HG02938 (cell line): ENCODE measurements around the gene WNK3.

Source experiments
- ATAC-seq: cut with Tn5 transposase; IDR thresholded peaks from one replicate; pipeline ENCODE4 v1.9.1; 2021; ENCODE audit warnings: mild to moderate bottlenecking, moderate library complexity; ENCODE audit not compliant: unreplicated experiment

The WNK3 gene

DNA sequence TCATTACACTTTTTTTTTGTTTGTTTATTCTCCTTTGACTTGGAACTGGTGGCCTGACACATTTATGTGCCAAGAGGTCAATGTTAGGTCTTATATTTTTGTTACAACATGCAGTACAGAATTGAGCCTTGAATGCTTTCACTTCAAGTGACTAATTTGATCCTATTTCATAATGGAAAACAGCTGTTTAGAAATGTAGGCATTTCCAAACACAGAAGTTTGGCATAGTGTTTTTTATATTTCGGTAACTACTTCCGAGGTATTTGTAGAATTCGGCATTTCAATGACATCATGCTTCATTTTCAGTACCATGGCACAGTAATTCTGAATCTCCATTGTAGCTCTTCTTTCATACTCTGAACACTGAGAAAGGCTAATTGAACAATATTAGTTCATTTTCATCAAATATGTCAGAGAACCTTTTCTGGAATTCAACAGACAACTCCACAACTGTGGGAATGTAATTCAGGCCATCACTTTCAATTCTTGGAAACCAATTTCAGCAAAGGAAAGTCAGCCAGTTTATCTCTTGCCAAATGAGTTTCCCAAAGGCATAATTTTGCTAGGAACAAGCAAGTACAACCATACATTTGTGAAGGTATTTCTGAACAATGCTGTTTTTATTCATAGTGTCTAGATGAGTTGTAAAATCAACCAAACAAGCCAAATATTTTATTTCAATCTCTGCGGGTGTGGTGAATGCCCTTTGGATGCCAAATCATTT lies 186.2 kb downstream of the WNK3 start:
- ATAC-seq: no peak

GRCh38 chrX:54171091-54171490 lies 186.8 kb downstream of the WNK3 start:
- ATAC-seq: no peak

DNA sequence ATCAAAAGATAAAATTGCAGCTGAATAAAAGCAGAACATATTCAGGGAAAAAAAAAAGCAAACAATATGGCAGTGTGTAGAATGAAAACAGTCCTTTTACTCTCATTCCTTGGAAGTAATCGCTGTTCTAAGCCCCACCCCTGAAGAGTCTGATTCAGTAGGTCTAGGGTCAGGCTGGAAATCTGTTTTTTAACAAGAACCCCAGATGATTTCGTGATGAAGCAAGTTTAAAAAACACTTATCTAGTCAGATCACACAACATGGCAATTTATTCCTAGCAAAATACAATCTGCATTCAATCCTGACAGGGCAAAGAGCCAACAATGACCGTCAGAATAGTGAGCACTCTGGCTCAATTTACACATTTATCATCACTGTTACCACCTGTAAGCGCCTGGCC lies 190.9 kb downstream of the WNK3 start:
- no peak for ATAC-seq

GRCh38 chrX:54157561-54157960 lies 200.3 kb downstream of the WNK3 start:
- ATAC-seq: no peak
